ENCODE data around the gene PIEZO2.
"Not testable (repeated sequence)": the region's sequence is repeated elsewhere in the genome, so short reads cannot be mapped to it uniquely, and the experiment has no call there.

Gene PIEZO2

DNA sequence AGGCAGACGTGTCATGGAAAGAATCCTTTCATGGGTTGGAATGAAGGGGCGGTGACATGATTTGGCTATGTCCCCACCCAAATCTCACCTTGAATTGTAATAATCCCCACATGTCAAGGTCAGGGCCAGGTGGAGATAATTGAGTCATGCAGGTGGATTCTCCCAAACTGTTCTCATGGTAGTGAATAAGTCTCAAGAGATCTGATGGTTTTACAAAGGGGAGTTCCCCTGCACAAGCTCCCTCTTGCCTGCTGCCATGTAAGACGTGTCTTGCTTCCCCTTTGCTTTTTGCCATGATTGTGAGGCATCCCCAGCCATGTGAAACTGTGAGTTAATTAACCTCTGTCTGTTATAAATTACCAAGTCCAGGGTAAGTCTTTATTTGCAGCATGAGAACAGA, 215.7 kb downstream of the PIEZO2 start:
- H3K4me1 ChIP-seq; H3K36me3 ChIP-seq (replicated peaks); H3K27me3 ChIP-seq (ENCODE audit: low read depth); H3K9me3 ChIP-seq; DNase-seq (ENCODE audit: low spot score in 2 of 2); H3K4me3 ChIP-seq: not testable (repeated sequence)
- in situ Hi-C loops (cut with MboI; ENCODE audit: low sequenced_read_pairs) = loop anchor here (25.0 kb wide), 1 partner anchor 271 kb away; no protein-coding TSS in a partner anchor

DNA sequence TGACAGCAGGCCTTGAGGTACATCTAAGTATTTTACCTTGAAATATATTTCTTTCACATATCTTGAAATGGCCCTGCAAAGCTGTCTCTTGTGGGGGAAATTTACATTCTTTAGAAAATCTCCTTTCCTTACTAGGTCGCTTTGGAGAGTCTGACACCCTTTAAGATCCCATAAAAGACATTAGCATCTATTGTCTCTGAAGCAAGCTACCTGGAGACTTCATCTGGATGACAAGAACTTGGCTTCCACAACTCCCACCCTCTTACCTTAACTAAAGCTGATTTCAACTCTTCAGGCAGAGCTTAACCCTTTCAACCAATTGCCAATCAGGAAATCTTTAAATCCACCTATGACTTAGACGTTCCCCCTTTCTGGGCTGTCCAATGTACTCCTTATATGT, 219.3 kb downstream of the PIEZO2 start:
- H3K4me1 ChIP-seq = no peaks in the 10 kb centered on the region
- H3K4me3 ChIP-seq = no peak overlapping the region
- no peaks in the 10 kb centered on the region for H3K36me3 ChIP-seq (replicated peaks)
- in situ Hi-C loops (cut with MboI; ENCODE audit: low sequenced_read_pairs) = loop anchor here (25.0 kb wide), 1 partner anchor 268 kb away; no protein-coding TSS in a partner anchor
- H3K27me3 ChIP-seq (ENCODE audit: low read depth) = no peaks in the 10 kb centered on the region
- no peak for DNase-seq (ENCODE audit: low spot score in 2 of 2)
- no peaks in the 10 kb centered on the region for H3K9me3 ChIP-seq

GRCh38 chr18:10928772-10929373, 220.5 kb downstream of the PIEZO2 start:
- Histone ChIP-seq H3K4me3 (no peak overlapping the region), H3K27me3 (ENCODE audit: low read depth) (no peaks in the 10 kb centered on the region), H3K36me3 (replicated peaks) (no peaks in the 10 kb centered on the region), H3K9me3 (no peaks in the 10 kb centered on the region), H3K4me1 (no peaks in the 10 kb centered on the region)
- DNase-seq (ENCODE audit: low spot score in 2 of 2) = no peak
- in situ Hi-C loops (cut with MboI; ENCODE audit: low sequenced_read_pairs) = loop anchor here (25.0 kb wide), 1 partner anchor 267 kb away; no protein-coding TSS in a partner anchor

DNA sequence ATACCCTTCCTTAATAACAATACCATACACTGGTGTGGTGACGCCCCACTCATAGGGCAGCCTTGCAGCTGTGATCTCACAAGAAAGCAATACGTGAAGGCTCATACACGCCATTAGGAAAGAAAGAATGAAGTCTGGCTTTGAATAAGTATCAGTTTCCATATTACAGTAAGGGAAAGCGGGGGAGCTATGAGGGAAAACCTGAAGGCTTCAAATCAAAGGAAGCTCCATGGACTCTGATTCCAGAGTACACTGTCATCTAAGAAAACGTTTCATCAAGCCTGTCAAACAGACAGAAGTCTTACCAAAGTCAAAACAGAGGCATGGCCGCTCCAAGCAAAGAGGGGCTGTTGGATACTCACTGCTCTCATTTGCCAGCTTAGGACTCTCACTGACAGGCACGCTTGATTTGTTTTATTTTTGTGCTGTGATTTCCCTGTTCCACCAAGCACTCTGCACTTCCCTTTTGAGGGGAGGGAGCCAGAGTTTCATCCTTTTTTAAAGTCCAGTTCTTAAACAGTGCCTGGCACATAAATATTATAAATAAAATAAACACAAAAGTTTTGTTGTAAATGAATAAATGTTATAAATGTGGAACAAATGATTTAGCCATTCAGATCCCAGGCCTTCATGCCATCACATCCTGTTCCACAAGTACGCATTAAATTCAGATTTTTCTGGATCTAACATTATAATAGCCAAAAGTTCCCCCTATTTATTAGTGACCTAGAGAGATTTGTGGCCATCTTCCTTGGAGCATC, 221.2 kb downstream of the PIEZO2 start:
- Histone ChIP-seq H3K36me3 (replicated peaks) (no peaks in the 10 kb centered on the region), H3K27me3 (ENCODE audit: low read depth) (no peaks in the 10 kb centered on the region), H3K4me3 (no peak overlapping the region), H3K4me1 (no peaks in the 10 kb centered on the region), H3K9me3 (no peaks in the 10 kb centered on the region)
- in situ Hi-C loops (cut with MboI; ENCODE audit: low sequenced_read_pairs) = loop anchor here (25.0 kb wide), 1 partner anchor 266 kb away; no protein-coding TSS in a partner anchor
- no peak for DNase-seq (ENCODE audit: low spot score in 2 of 2)

GRCh38 chr18:10927286-10927992, 221.9 kb downstream of the PIEZO2 start:
- Histone ChIP-seq H3K4me1 (no peaks in the 10 kb centered on the region), H3K36me3 (replicated peaks) (no peaks in the 10 kb centered on the region), H3K27me3 (ENCODE audit: low read depth) (no peaks in the 10 kb centered on the region), H3K9me3 (no peaks in the 10 kb centered on the region), H3K4me3 (no peak overlapping the region)
- no peak for DNase-seq (ENCODE audit: low spot score in 2 of 2)
- in situ Hi-C loops (cut with MboI; ENCODE audit: low sequenced_read_pairs) = loop anchor here (25.0 kb wide), 1 partner anchor 265 kb away; no protein-coding TSS in a partner anchor

GRCh38 chr18:10926621-10927161, 222.7 kb downstream of the PIEZO2 start:
- H3K4me1 ChIP-seq = no peaks in the 10 kb centered on the region
- H3K4me3 ChIP-seq = no peak overlapping the region
- H3K9me3 ChIP-seq = no peaks in the 10 kb centered on the region
- in situ Hi-C loops (cut with MboI; ENCODE audit: low sequenced_read_pairs) = loop anchor here (25.0 kb wide), 1 partner anchor 264 kb away; no protein-coding TSS in a partner anchor
- no peaks in the 10 kb centered on the region for H3K27me3 ChIP-seq (ENCODE audit: low read depth)
- no peak for DNase-seq (ENCODE audit: low spot score in 2 of 2)
- H3K36me3 ChIP-seq (replicated peaks) = no peaks in the 10 kb centered on the region

DNA sequence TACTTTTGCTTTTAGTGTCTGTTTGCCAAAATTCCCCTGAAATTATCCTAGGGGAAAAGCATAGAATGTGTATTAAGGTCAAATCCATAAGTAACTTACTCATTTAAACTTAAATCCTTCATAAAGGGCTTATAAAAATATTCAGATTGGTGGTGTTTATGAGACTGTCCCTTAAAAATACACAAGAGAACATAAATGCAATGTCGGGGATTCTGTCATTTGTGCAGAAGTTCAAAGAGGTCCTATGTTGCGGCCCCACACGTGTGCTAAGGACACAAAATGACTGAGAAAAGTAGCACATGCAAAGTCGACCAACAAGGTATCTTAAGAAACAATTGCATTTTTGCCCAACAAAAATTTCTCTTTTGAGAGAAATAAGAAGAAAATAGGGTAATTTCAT, 225.1 kb downstream of the PIEZO2 start:
- Histone ChIP-seq H3K9me3 (no peaks in the 10 kb centered on the region; the same call in 1 of the 2 replicates), H3K36me3 (replicated peaks) (no peaks in the 10 kb centered on the region), H3K4me1 (no peaks in the 10 kb centered on the region), H3K27me3 (ENCODE audit: low read depth) (no peaks in the 10 kb centered on the region), H3K4me3 (no peak overlapping the region)
- no peak for DNase-seq (ENCODE audit: low spot score in 2 of 2)
- in situ Hi-C loops (cut with MboI; ENCODE audit: low sequenced_read_pairs) = no loop called here

DNA sequence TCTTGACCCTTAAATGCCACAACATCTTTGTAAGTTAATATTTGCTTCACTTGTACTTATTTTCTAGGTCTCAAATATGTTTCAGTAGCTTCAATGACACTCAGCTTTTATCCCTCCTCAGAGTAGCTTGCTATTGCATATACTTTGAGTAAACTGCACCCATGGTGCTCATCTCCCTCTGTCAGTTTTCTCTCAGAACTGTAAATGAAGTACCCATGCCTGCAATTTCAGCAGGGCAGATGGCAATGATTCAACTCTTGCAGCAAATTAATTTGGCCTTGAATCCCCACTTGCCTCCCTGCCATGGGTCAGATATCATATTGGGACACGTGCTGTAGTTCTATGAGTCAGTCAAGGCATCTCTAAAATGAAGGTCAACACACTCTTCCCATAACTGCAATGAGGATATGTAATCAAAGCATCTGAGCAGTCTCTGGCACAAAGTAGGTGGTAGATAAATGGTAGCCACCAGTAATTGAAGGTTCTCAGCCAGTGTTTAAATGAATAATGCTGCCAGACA, 225.8 kb downstream of the PIEZO2 start:
- Histone ChIP-seq H3K27me3 (ENCODE audit: low read depth) (no peaks in the 10 kb centered on the region), H3K36me3 (replicated peaks) (no peaks in the 10 kb centered on the region)

DNA sequence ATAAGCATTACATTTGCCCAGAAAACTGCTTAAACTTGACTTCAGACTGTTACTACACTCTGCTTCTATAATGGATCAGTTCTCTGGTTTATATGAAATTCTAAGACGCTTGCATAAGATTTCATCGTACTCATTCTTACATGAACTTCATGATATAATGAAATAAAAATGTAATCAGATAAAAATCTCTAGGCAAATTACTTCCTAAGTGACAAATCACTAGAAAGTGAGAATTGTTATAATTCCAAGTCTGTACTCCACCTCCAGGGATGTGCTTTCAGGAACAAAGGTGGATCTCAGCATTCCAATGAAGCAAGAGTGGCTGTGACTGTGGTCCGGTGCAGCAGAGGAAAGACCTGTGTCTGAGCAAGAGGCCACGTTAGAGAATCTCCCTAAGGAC, 226.2 kb downstream of the PIEZO2 start:
- Histone ChIP-seq H3K36me3 (replicated peaks) (no peaks in the 10 kb centered on the region), H3K27me3 (ENCODE audit: low read depth) (no peaks in the 10 kb centered on the region), H3K4me3 (no peak overlapping the region), H3K9me3 (no peaks in the 10 kb centered on the region; the same call in 1 of the 2 replicates), H3K4me1 (no peaks in the 10 kb centered on the region)
- in situ Hi-C loops (cut with MboI; ENCODE audit: low sequenced_read_pairs) = no loop called here
- no peak for DNase-seq (ENCODE audit: low spot score in 2 of 2)

More for the DNA sequence above, 225.8 kb downstream of the PIEZO2 start:
- H3K4me3 ChIP-seq = no peak overlapping the region
- in situ Hi-C loops (cut with MboI; ENCODE audit: low sequenced_read_pairs) = no loop called here
- no peaks in the 10 kb centered on the region for H3K4me1 ChIP-seq
- DNase-seq (ENCODE audit: low spot score in 2 of 2) = no peak
- no peaks in the 10 kb centered on the region; the same call in 1 of the 2 replicates for H3K9me3 ChIP-seq

DNA sequence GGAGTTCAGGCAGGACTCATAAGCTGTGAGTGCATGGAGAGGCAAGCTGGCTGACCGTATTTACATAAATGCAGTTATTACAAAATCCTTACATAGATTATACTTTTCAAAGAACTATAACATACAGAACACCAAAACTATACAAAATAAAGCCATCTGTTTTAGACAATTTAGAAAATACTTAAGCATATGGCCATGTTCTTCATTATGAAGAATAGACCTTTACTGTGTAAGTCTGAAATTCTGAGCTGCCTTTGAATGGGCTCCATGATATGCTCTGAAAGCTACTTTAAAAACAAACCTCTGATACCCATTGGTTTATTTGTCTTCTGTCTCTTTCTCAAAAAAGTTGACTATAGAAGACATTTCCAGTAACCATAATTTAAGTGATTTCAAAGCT, 226.7 kb downstream of the PIEZO2 start:
- H3K36me3 ChIP-seq (replicated peaks); in situ Hi-C loops (cut with MboI; ENCODE audit: low sequenced_read_pairs); H3K4me3 ChIP-seq; DNase-seq (ENCODE audit: low spot score in 2 of 2); H3K9me3 ChIP-seq; H3K4me1 ChIP-seq; H3K27me3 ChIP-seq (ENCODE audit: low read depth): not testable (repeated sequence)

DNA sequence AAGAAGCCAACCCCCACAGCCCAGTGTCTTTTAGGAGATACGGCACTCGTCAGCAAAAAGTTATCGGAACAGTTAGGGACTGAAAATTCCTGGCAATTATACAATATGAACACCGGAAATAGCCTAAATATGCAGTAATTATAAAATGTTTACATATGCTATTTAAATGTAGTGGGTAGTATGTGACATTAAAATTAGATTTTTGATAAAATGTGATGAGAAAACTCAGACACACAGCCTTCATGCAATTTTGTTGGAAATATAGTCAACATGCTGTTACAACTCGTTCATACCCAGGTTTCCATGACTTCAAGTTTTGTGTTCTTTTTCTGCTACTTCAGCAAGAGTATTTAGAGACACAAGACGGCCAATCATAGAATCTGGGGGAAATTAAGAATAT, 229.1 kb downstream of the PIEZO2 start:
- H3K9me3 ChIP-seq; H3K4me1 ChIP-seq; DNase-seq (ENCODE audit: low spot score in 2 of 2); H3K36me3 ChIP-seq (replicated peaks); H3K27me3 ChIP-seq (ENCODE audit: low read depth); H3K4me3 ChIP-seq; in situ Hi-C loops (cut with MboI; ENCODE audit: low sequenced_read_pairs): not testable (repeated sequence)

GRCh38 chr18:10919851-10920250, 229.5 kb downstream of the PIEZO2 start:
- in situ Hi-C loops (cut with MboI; ENCODE audit: low sequenced_read_pairs) = no loop called here
- DNase-seq (ENCODE audit: low spot score in 2 of 2) = no peak
- Histone ChIP-seq H3K4me1 (no peaks in the 10 kb centered on the region), H3K9me3 (no peaks in the 10 kb centered on the region; the same call in 1 of the 2 replicates), H3K27me3 (ENCODE audit: low read depth) (no peaks in the 10 kb centered on the region), H3K4me3 (no peak overlapping the region), H3K36me3 (replicated peaks) (no peaks in the 10 kb centered on the region)

DNA sequence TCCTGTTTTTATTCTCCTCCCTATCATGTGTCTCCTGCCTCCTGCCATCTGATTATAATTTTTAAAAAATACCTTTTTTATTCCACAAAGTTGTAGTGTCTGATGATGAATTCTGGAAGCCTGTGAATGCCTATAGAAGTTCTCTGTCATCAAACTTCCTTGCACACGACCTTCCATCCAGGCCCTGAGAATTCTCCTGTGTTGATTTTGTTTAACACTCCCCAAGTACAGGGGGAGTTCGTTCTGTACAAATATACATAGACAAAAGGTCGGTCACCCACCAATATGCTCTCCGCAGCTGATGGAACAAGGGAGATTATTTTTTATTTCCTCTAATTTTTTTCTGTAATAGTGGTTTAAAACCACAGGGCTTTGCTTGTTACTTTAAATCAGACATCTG, 232.5 kb downstream of the PIEZO2 start:
- H3K36me3 ChIP-seq (replicated peaks) = no peaks in the 10 kb centered on the region
- H3K27me3 ChIP-seq (ENCODE audit: low read depth) = no peaks in the 10 kb centered on the region
- no peak overlapping the region for H3K4me3 ChIP-seq
- no peaks in the 10 kb centered on the region; the same call in 1 of the 2 replicates for H3K9me3 ChIP-seq
- in situ Hi-C loops (cut with MboI; ENCODE audit: low sequenced_read_pairs) = no loop called here
- DNase-seq (ENCODE audit: low spot score in 2 of 2) = no peak
- no peaks in the 10 kb centered on the region for H3K4me1 ChIP-seq
